Ishikawa (cell line): ENCODE data around the gene ZNF860.
A peak's percentile ranks its signal among the peaks of the same experiment; 100 is the strongest.

Experiments
- CREB1 ChIP-seq: IDR thresholded peaks from 2 replicates; pipeline ENCODE4 v1.6.1; 2012; ENCODE audit warnings: low read depth
- EGR1 ChIP-seq: IDR thresholded peaks from 2 replicates; pipeline ENCODE4 v1.6.1; 2012
- EP300 ChIP-seq: IDR thresholded peaks from 2 replicates; pipeline ENCODE4 v1.6.1; 2012; ENCODE audit warnings: borderline replicate concordance
- RAD21 ChIP-seq: IDR thresholded peaks from 2 replicates; pipeline ENCODE4 v1.6.1; 2012; ENCODE audit warnings: low read depth
- USF1 ChIP-seq: IDR thresholded peaks from 2 replicates; pipeline ENCODE4 v1.6.1; 2012
- TF ChIP-seq, protein P1 (sequence below): IDR thresholded peaks from 2 replicates; pipeline ENCODE4 v1.6.1; 2012; ENCODE audit warnings: low read depth, mild to moderate bottlenecking
- TF ChIP-seq, protein P2 (sequence below): IDR thresholded peaks from 2 replicates; pipeline ENCODE4 v1.6.1; 2012

GRCh38 chr3:32004113-32004765 is 22.7 kb downstream of the ZNF860 start:
- TF ChIP-seq RAD21: peak; percentile 5; the same call in 1 of the 2 replicates
- no peak for TF ChIP-seq EP300
- TF ChIP-seq, protein P1, sequence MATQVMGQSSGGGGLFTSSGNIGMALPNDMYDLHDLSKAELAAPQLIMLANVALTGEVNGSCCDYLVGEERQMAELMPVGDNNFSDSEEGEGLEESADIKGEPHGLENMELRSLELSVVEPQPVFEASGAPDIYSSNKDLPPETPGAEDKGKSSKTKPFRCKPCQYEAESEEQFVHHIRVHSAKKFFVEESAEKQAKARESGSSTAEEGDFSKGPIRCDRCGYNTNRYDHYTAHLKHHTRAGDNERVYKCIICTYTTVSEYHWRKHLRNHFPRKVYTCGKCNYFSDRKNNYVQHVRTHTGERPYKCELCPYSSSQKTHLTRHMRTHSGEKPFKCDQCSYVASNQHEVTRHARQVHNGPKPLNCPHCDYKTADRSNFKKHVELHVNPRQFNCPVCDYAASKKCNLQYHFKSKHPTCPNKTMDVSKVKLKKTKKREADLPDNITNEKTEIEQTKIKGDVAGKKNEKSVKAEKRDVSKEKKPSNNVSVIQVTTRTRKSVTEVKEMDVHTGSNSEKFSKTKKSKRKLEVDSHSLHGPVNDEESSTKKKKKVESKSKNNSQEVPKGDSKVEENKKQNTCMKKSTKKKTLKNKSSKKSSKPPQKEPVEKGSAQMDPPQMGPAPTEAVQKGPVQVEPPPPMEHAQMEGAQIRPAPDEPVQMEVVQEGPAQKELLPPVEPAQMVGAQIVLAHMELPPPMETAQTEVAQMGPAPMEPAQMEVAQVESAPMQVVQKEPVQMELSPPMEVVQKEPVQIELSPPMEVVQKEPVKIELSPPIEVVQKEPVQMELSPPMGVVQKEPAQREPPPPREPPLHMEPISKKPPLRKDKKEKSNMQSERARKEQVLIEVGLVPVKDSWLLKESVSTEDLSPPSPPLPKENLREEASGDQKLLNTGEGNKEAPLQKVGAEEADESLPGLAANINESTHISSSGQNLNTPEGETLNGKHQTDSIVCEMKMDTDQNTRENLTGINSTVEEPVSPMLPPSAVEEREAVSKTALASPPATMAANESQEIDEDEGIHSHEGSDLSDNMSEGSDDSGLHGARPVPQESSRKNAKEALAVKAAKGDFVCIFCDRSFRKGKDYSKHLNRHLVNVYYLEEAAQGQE: no peak
- TF ChIP-seq, protein P2, sequence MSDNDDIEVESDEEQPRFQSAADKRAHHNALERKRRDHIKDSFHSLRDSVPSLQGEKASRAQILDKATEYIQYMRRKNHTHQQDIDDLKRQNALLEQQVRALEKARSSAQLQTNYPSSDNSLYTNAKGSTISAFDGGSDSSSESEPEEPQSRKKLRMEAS: no peak
- TF ChIP-seq USF1: 0 out of 2 replicates have a peak, but pooled peaks have one; percentile 35
- TF ChIP-seq EGR1: no peak
- TF ChIP-seq CREB1: no peak
